Endothelial cell of umbilical vein (primary cell): ENCODE measurements around the gene BCOR. TPM values are rescaled to one million over a fixed set of nuclear protein-coding genes. Genes with fewer than 3 reads are reported as not detected.

Experiments used
- BruUV-seq: library from RNA; stranded (reverse); fragments of 400-500 nt; replicated peaks from 2 replicates; lab custom pipeline; 2021; lab: Mats Ljungman, UMichigan
- CTCF ChIA-PET: fragments of 300-600, 350-600 bp; sonication (Branson Sonifier 250); formaldehyde crosslinking; loops from one replicate; lab custom pipeline; 2021; ENCODE audit warnings: antibody characterized with exemption, inconsistent platforms; lab: Charles Lee
- POLR2A ChIA-PET: fragments of 300-600, 350-600 bp; sonication (Branson Sonifier 250); formaldehyde crosslinking; loops from one replicate; lab custom pipeline; 2021; ENCODE audit warnings: antibody characterized with exemption, inconsistent platforms; lab: Charles Lee
- DNase-seq: peaks from one replicate; pipeline ENCODE4 v3.0.0-alpha.2; 2011; ENCODE audit warnings: low read depth, low spot score
- FAIRE-seq: peaks from 2 replicates; lab custom pipeline; 2011; peaks lifted over from hg19 to GRCh38; lab: Jason Lieb, UNC
- H2AFZ ChIP-seq: 2 replicates; pipeline ENCODE4 v1.6.0; 2012; ENCODE audit warnings: low read depth, low read length, control low read depth, inconsistent platforms
- H3K27ac ChIP-seq: 2 replicates; pipeline ENCODE4 v1.5.1; 2011; ENCODE audit warnings: low read depth, mild to moderate bottlenecking, control low read depth, low read length, moderate library complexity; ENCODE audit not compliant: insufficient read depth
- H3K27me3 ChIP-seq, 2 experiments: 2 replicates each; pipeline versions ENCODE4 v1.6.0 to v1.6.1; 2011; ENCODE audit warnings: low read length in 2 of 2, mixed read lengths in 1 of 2; ENCODE audit not compliant: control insufficient read depth in 2 of 2, insufficient read depth in 2 of 2
- H3K36me3 ChIP-seq, 2 experiments: 2 replicates in 1 of 2; 3 replicates in 1 of 2; pipeline ENCODE4 v1.5.1; 2011; ENCODE audit warnings: low read length in 2 of 2, mild to moderate bottlenecking in 1 of 2, moderate library complexity in 1 of 2; ENCODE audit not compliant: control insufficient read depth in 2 of 2, insufficient read depth in 2 of 2; ENCODE audit errors: extremely low read depth in 1 of 2
- H3K4me1 ChIP-seq: 3 replicates; pipeline ENCODE4 v1.5.1; 2011; ENCODE audit warnings: mild to moderate bottlenecking, low read length; ENCODE audit not compliant: control insufficient read depth, insufficient read depth; ENCODE audit errors: extremely low read depth
- H3K4me2 ChIP-seq: 2 replicates; pipeline ENCODE4 v1.6.1; 2011; ENCODE audit warnings: low read length, control low read depth, mixed read lengths; ENCODE audit not compliant: insufficient read depth
- H3K4me3 ChIP-seq, 3 experiments: fragments of 200-600 bp in 1 of 3; sonication (generic), shearing (Covaris generic) in 1 of 3; replicated peaks in 1 of 3; 2 replicates each; pipeline ENCODE4 v1.5.1; 2011 to 2016; ENCODE audit warnings: control low read depth in 3 of 3, low read length in 3 of 3, mild to moderate bottlenecking in 2 of 3, inconsistent platforms in 1 of 3, low read depth in 1 of 3, moderate library complexity in 1 of 3; ENCODE audit not compliant: insufficient read depth in 1 of 3
- H3K79me2 ChIP-seq: 2 replicates; pipeline ENCODE4 v1.6.0; 2012; ENCODE audit warnings: low read length, inconsistent platforms; ENCODE audit not compliant: control insufficient read depth, insufficient read depth
- H3K9ac ChIP-seq: replicated peaks from 2 replicates; pipeline ENCODE3; 2011; ENCODE audit warnings: low read length, control low read depth; ENCODE audit not compliant: insufficient read depth; ENCODE audit errors: extremely low read depth
- H3K9me1 ChIP-seq: replicated peaks from 3 replicates; pipeline ENCODE4 v1.6.0; 2011; ENCODE audit warnings: mild to moderate bottlenecking, low read length; ENCODE audit not compliant: control insufficient read depth, insufficient read depth; ENCODE audit errors: extremely low read depth
- H3K9me3 ChIP-seq: replicated peaks from 2 replicates; pipeline ENCODE4 v1.5.1; 2012; ENCODE audit warnings: low read length, inconsistent platforms; ENCODE audit not compliant: control insufficient read depth, insufficient read depth
- H4K20me1 ChIP-seq: replicated peaks from 2 replicates; pipeline ENCODE3; 2011; ENCODE audit warnings: mild to moderate bottlenecking, low read length; ENCODE audit not compliant: control insufficient read depth, insufficient read depth; ENCODE audit errors: extremely low read depth
- EZH2 ChIP-seq: IDR thresholded peaks from 2 replicates; pipeline ENCODE4 v1.6.1; 2012; ENCODE audit warnings: borderline replicate concordance, low read depth, mild to moderate bottlenecking, moderate library complexity, low read length, inconsistent platforms; ENCODE audit not compliant: severe bottlenecking
- FOS ChIP-seq: IDR thresholded peaks from 2 replicates; pipeline ENCODE4 v1.6.1; 2011; ENCODE audit warnings: mild to moderate bottlenecking, low read length, moderate library complexity, borderline replicate concordance; ENCODE audit not compliant: insufficient read depth
- GATA2 ChIP-seq: IDR thresholded peaks from 2 replicates; pipeline ENCODE4 v1.7.0; 2011; ENCODE audit warnings: low read depth, mild to moderate bottlenecking, moderate library complexity, mixed read lengths, low read length; ENCODE audit not compliant: insufficient read length, insufficient read depth
- MAX ChIP-seq: IDR thresholded peaks from 2 replicates; pipeline ENCODE4 v1.6.1; 2011; ENCODE audit not compliant: insufficient read depth, insufficient read length
- MYC ChIP-seq: IDR thresholded peaks from one replicate; pipeline ENCODE4 v1.6.1; 2011; ENCODE audit warnings: mild to moderate bottlenecking, low read depth, low read length
- POLR2A ChIP-seq: IDR thresholded peaks from 2 replicates; pipeline ENCODE4 v1.6.1; 2012; ENCODE audit warnings: low read depth, mild to moderate bottlenecking, control low read depth, low read length
- POLR2AphosphoS5 ChIP-seq: IDR thresholded peaks from 2 replicates; pipeline ENCODE4 v1.6.1; 2012; ENCODE audit warnings: low read depth, mild to moderate bottlenecking, control low read depth, low read length, moderate library complexity; ENCODE audit not compliant: insufficient read depth
- dilution Hi-C: fragments of 300-500 bp; cut with MboI; formaldehyde crosslinking; loops from one replicate; pipeline ENCODE4 v1.15.0; 2019; ENCODE audit warnings: low sequenced_read_pairs; ENCODE audit not compliant: extremely low pct_ligation_motif_present
- intact Hi-C: fragments of 100-400 bp; cut with micrococcal nuclease; formaldehyde crosslinking; loops from one replicate; pipeline ENCODE4 v1.10.0; 2022
- polyA plus RNA-seq, 4 experiments: library from polyadenylated mRNA; depleted of rRNA in 3 of 4; stranded (reverse) in 3 of 4; unstranded in 1 of 4; fragments of >200 nt; gene quantifications; 2 replicates each; pipeline versions ENCODE4 v1.2.1 to v1.2.3, GENCODE V29; 2011 to 2012; ENCODE audit warnings: missing spikeins in 1 of 4
- total RNA-seq: library from RNA; stranded (reverse); gene quantifications from 2 replicates; pipeline ENCODE4 v1.2.3, GENCODE V29; 2021
- TF ChIP-seq, protein P1 (sequence below), 2 donors: IDR thresholded peaks; 1 replicate in 1 of 2; 2 replicates in 1 of 2; pipeline ENCODE4 v1.5.1; 2011; ENCODE audit warnings: low read length in 2 of 2, mild to moderate bottlenecking in 2 of 2, moderate library complexity in 2 of 2, control low read depth in 1 of 2, inconsistent platforms in 1 of 2, low read depth in 1 of 2; ENCODE audit not compliant: insufficient read depth in 1 of 2; ENCODE audit errors: extremely low read depth in 1 of 2

BCOR gene
- total and polyA plus RNA-seq, 2 donors (not counting 3 experiments of a cell fraction or from before 2014, with no cell fraction given) = 10.1 to 24.2 TPM

- no peak overlapping the region for H2AFZ ChIP-seq
- no peak for FAIRE-seq
- no peaks in the 10 kb centered on the region for H4K20me1 ChIP-seq
- TF ChIP-seq MYC (no peak), POLR2A (no peak), POLR2AphosphoS5 (no peak), EZH2 (no peak), MAX (no peak), GATA2 (no peak), FOS (no peak)
- TF ChIP-seq, protein P1, sequence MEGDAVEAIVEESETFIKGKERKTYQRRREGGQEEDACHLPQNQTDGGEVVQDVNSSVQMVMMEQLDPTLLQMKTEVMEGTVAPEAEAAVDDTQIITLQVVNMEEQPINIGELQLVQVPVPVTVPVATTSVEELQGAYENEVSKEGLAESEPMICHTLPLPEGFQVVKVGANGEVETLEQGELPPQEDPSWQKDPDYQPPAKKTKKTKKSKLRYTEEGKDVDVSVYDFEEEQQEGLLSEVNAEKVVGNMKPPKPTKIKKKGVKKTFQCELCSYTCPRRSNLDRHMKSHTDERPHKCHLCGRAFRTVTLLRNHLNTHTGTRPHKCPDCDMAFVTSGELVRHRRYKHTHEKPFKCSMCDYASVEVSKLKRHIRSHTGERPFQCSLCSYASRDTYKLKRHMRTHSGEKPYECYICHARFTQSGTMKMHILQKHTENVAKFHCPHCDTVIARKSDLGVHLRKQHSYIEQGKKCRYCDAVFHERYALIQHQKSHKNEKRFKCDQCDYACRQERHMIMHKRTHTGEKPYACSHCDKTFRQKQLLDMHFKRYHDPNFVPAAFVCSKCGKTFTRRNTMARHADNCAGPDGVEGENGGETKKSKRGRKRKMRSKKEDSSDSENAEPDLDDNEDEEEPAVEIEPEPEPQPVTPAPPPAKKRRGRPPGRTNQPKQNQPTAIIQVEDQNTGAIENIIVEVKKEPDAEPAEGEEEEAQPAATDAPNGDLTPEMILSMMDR (IDR thresholded peaks at IDR 0.05; ENCODE audit: extremely low read depth in 1 of 2, insufficient read depth in 1 of 2, low read depth in 1 of 2, low read length in 2 of 2) = no peak
- dilution Hi-C loops = no loop called here
- no TSS peak for BruUV-seq
- H3K27me3 ChIP-seq = no peaks in the 10 kb centered on the region
- CTCF ChIA-PET = no interaction called here
- no peaks in the 10 kb centered on the region for H3K79me2 ChIP-seq
- H3K9ac ChIP-seq = no peak overlapping the region
- no peak overlapping the region for H3K4me3 ChIP-seq
- H3K27ac ChIP-seq = no peak overlapping the region
- no peak overlapping the region for H3K4me2 ChIP-seq
- H3K36me3 ChIP-seq = no peaks in the 10 kb centered on the region
- POLR2A ChIA-PET = no interaction called here
- H3K9me3 ChIP-seq = no peaks in the 10 kb centered on the region
- no peak for DNase-seq
- intact Hi-C loops = no loop called here
- no peaks in the 10 kb centered on the region for H3K9me1 ChIP-seq
- peaks cover 7% of the 10 kb centered on the region for H3K4me1 ChIP-seq
Measured at GRCh38 chrX:40021647-40022046, 76.1 kb downstream of the BCOR start.
